Calu3 (cell line): ENCODE measurements around the gene SLC9A2. TPM values are rescaled to one million over a fixed set of nuclear protein-coding genes. Genes with fewer than 3 reads are reported as not detected.
A peak's percentile ranks its signal among the peaks of the same experiment; 100 is the strongest.

Experiments used
- BruUV-seq: library from RNA; stranded (reverse); fragments of 400-500 nt; replicated peaks from 2 replicates; lab custom pipeline; 2021; lab: Mats Ljungman, UMichigan
- CTCF ChIA-PET: fragments of 300-600 bp; sonication (Branson Sonifier 250); formaldehyde crosslinking; loops from one replicate; lab custom pipeline; 2022; ENCODE audit warnings: antibody characterized with exemption; lab: Charles Lee
- DNase-seq: peaks from one replicate; pipeline ENCODE4 v3.0.0; 2022
- H3K27ac Mint-ChIP-seq: one replicate; pipeline ENCODE4 v1.8.0; 2022; ENCODE audit warnings: mixed read lengths; ENCODE audit not compliant: unreplicated experiment
- H3K27me3 Mint-ChIP-seq: one replicate; pipeline ENCODE4 v1.8.0; 2022; ENCODE audit warnings: mixed read lengths; ENCODE audit not compliant: unreplicated experiment
- H3K36me3 Mint-ChIP-seq: one replicate; pipeline ENCODE4 v1.8.0; 2022; ENCODE audit warnings: mild to moderate bottlenecking, moderate library complexity, mixed read lengths; ENCODE audit not compliant: insufficient read depth, unreplicated experiment
- H3K4me1 Mint-ChIP-seq: one replicate; pipeline ENCODE4 v1.8.0; 2022; ENCODE audit warnings: mild to moderate bottlenecking, low read depth, mixed read lengths; ENCODE audit not compliant: unreplicated experiment
- H3K4me3 Mint-ChIP-seq: one replicate; pipeline ENCODE4 v1.8.0; 2022; ENCODE audit warnings: mild to moderate bottlenecking, low read depth, moderate library complexity, mixed read lengths; ENCODE audit not compliant: unreplicated experiment
- H3K9me3 Mint-ChIP-seq: one replicate; pipeline ENCODE4 v1.8.0; 2022; ENCODE audit warnings: low read depth, mixed read lengths; ENCODE audit not compliant: unreplicated experiment
- CTCF ChIP-seq: fragments of 200-600 bp; IDR thresholded peaks from one replicate; pipeline ENCODE4 v1.8.0; 2022; ENCODE audit warnings: antibody characterized with exemption; ENCODE audit not compliant: unreplicated experiment
- intact Hi-C: fragments of 100-400 bp; cut with micrococcal nuclease; formaldehyde crosslinking; loops from one replicate; pipeline ENCODE4 v1.10.0; 2022; ENCODE audit not compliant: unreplicated experiment
- total RNA-seq: library from RNA; stranded (reverse); gene quantifications from 2 replicates; pipeline ENCODE4 v1.2.3, GENCODE V29; 2022

SLC9A2 gene
- total RNA-seq, 1 experiment from 2014 or later, result 5.7 TPM

DNA sequence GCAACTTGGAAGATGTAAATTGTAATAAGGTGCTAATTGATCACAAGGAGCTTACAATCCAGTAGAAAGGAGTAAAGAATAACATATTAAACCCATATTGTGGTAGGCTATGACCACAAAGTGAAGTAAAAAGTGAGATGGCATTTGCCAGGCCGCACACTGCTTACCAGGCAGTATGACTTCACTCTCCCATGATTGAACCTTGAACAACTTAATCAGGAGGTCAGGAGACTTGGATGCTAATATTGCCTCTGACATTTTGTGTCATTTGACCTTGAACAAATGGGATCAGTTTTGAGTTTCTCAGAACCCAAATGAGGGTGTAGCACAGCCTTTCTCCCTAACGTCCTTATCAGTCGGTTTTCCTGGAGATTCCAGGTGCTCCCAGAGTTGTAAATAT lies 44.0 kb downstream of the SLC9A2 start:
- no TSS peak for BruUV-seq
- intact Hi-C loops, result no loop called here
- peaks cover 4% of the 10 kb centered on the region for H3K36me3 Mint-ChIP-seq
- DNase-seq, result no peak
- H3K4me3 Mint-ChIP-seq, result no peak overlapping the region
- no peaks in the 10 kb centered on the region for H3K27me3 Mint-ChIP-seq
- no peak for TF ChIP-seq CTCF
- H3K27ac Mint-ChIP-seq, result no peak overlapping the region
- no peaks in the 10 kb centered on the region for H3K9me3 Mint-ChIP-seq
- CTCF ChIA-PET, result no interaction called here
- H3K4me1 Mint-ChIP-seq, result peaks cover 32% of the 10 kb centered on the region

DNA sequence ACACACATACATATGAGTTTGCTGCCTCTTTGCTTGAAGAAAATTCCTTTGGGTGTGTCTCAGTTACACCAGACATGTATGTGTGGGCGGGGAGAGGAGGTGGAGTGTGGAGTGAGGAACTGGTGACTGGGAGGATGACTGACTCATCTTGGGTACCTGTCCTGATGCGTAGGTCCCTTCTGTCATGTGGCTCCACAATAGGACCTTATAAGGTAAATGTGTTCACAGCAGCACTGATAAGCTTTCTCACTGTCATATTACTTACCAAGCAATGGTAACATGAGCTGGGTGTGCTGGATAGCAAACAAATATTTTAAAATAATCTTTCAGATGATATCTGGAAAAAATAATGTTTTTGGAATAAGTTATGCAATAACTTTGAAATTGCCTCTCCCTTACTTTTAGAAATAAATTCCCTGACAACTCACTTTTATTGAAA lies 45.1 kb downstream of the SLC9A2 start:
- H3K36me3 Mint-ChIP-seq, result peaks cover 4% of the 10 kb centered on the region
- H3K27ac Mint-ChIP-seq, result no peak overlapping the region
- H3K4me3 Mint-ChIP-seq, result no peak overlapping the region
- intact Hi-C loops, result no loop called here
- BruUV-seq, result no TSS peak
- H3K4me1 Mint-ChIP-seq, result peaks cover 42% of the 10 kb centered on the region
- H3K27me3 Mint-ChIP-seq, result no peaks in the 10 kb centered on the region
- DNase-seq, result peak; percentile 53
- TF ChIP-seq CTCF, result no peak
- CTCF ChIA-PET, result no interaction called here
- no peaks in the 10 kb centered on the region for H3K9me3 Mint-ChIP-seq

DNA sequence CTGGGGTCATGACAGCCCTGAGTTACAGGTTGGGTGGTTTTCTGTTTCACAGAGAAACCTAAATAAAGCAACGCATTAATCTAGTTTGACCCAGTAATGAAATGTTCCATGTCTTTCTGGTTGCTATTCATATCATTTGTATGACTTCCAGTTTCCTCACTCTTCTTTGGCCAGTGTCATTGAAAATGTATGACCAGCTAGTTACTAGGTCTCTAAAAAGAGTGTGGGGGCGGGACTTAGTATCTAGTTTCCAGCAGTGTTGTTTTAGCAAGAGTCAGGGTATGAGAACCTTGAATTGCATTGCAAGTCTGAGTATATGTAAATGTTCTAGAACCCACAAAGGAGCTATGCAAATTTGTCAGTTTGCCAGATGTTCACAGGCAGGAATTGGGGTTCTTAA lies 47.7 kb downstream of the SLC9A2 start:
- no peaks in the 10 kb centered on the region for H3K27me3 Mint-ChIP-seq
- BruUV-seq, result no TSS peak
- TF ChIP-seq CTCF, result no peak
- peaks cover 4% of the 10 kb centered on the region for H3K36me3 Mint-ChIP-seq
- intact Hi-C loops, result no loop called here
- H3K4me3 Mint-ChIP-seq, result no peak overlapping the region
- DNase-seq, result no peak
- peaks cover 24% of the 10 kb centered on the region for H3K4me1 Mint-ChIP-seq
- CTCF ChIA-PET, result no interaction called here
- no peak overlapping the region for H3K27ac Mint-ChIP-seq
- H3K9me3 Mint-ChIP-seq, result no peaks in the 10 kb centered on the region

GRCh38 chr2:102668171-102668570 lies 48.8 kb downstream of the SLC9A2 start:
- no peak for DNase-seq
- Mint-ChIP-seq H3K9me3 (no peaks in the 10 kb centered on the region), H3K27ac (no peak overlapping the region), H3K36me3 (peaks cover 4% of the 10 kb centered on the region), H3K27me3 (no peaks in the 10 kb centered on the region), H3K4me3 (no peak overlapping the region), H3K4me1 (peaks cover 15% of the 10 kb centered on the region)
- BruUV-seq, result no TSS peak
- CTCF ChIA-PET, result no interaction called here
- TF ChIP-seq CTCF, result no peak
- intact Hi-C loops, result no loop called here
